ES-I3 (cell line): Measurements from ENCODE around the gene KISS1.
A peak's percentile ranks its signal among the peaks of the same experiment; 100 is the strongest.

Experiments used
- H3K36me3 ChIP-seq: 2 replicates; pipeline ENCODE4 v1.6.1; 2013; ENCODE audit warnings: mild to moderate bottlenecking, low read length, control low read depth, moderate library complexity; ENCODE audit not compliant: insufficient read depth
- H3K4me1 ChIP-seq: 2 replicates; pipeline ENCODE4 v1.6.1; 2013; ENCODE audit warnings: mild to moderate bottlenecking, control low read depth, low read length; ENCODE audit not compliant: insufficient read depth
- H3K9ac ChIP-seq: 2 replicates; pipeline ENCODE4 v1.6.1; 2013; ENCODE audit warnings: low read depth, mild to moderate bottlenecking, low read length, moderate library complexity
- H3K9me3 ChIP-seq: 2 replicates; pipeline ENCODE4 v1.6.1; 2013; ENCODE audit warnings: mild to moderate bottlenecking, low read length, moderate library complexity; ENCODE audit not compliant: control insufficient read depth, insufficient read depth

Gene KISS1

DNA sequence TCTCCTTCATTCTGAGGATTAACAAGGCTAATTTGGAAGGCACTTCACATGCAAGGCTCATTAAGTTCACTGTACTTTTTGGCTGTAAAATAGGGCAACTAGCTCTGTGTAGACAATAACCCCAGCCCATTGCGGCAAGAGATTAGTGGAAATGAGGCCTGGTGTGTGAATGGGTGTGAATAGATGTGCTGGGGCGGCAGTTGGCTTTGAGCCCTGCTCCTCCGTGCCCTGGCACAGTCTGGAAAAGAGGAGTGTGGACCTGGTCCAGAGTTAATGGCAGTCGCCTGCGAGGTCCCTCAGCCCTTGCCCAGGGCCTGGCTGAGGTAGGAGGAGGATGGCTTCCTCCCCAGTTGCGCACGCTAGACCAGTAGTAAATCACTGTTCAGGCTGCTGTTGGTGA lies 4.8 kb downstream of the KISS1 start:
- Histone ChIP-seq H3K9ac (no peak overlapping the region), H3K36me3 (no peaks in the 10 kb centered on the region), H3K9me3 (no peaks in the 10 kb centered on the region), H3K4me1 (peaks cover 12% of the 10 kb centered on the region; the same call in 1 of the 2 replicates)

DNA sequence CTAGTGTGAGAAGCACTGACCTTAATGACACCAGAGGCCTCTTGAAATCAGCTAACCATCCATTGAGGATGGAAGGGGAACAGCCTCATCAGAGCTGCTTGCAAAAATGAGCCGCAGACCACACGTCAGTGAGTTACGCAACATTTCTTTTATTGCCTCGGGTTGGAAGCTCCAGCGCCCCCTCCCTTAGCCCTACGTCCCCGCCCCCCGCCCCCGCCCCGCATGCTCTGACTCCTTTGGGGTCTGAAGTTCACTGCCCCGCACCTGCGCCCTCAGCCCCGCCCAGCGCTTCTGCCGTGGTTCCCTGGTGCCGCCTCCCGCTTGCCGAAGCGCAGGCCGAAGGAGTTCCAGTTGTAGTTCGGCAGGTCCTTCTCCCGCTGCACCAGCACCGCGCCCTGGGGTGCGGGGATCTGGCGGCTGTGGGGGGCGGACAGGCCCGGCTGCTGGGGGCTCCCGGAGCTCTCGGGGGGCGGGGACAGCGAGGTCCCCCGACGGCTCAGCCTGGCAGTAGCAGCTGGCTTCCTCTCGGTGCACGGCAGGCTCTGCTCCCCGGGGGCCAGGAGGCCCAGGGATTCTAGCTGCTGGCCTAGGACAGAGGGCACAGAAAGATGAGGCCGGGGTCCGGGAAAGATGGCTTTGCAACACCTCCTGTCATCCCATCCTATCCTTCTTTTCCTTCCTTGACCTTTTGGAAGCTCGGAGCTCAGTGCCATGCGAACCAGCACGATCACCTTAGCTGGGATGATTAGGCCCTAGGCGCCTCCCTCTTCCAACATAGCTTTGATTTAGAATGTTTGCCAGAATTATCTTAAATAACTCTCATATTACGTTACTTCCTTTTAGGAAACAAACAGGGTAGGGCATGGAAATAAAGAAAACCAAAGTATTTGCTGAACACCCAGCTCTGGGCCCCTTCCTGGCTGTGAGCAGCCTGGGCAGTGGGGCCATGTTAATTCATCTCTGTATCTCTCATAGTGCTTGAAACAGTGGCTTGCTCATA lies 5.8 kb downstream of the KISS1 start:
- Histone ChIP-seq H3K9ac (peak overlapping the region; percentile 34; the same call in 1 of the 2 replicates), H3K36me3 (no peaks in the 10 kb centered on the region), H3K4me1 (peaks cover 5% of the 10 kb centered on the region; the same call in 1 of the 2 replicates), H3K9me3 (no peaks in the 10 kb centered on the region)

DNA sequence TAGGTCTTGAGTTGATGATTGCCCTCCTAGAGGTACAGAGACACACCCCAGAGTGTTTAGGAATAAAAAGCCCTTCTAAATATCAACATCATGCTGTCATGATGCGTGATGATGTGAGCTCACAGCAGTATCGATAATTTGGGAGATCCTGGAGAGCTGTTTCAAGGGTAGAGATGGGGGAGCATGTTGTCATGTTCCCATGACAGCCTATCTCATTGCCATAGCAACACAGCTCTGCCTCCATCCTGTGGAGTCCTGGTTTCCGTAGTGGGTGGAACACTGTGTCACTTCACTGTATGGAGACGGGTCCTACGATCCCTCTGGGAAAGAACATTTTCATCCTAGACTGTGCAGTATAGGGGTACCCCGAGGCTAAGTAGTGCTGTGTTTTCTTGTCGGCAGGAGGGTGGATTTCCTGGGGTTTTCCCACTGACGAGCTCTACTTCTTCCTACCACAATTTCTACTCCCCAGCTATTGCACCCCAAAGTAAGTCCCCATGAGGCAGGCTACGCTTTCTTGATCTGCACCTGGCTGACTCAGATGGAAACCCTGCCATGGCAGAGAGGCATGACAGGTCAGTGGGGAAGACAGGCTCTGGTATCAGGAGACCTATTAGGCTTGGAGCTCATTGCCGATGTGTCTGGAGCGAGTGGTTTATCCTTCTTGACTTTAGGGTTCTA lies 7.2 kb downstream of the KISS1 start:
- H3K9me3 ChIP-seq: no peaks in the 10 kb centered on the region
- H3K9ac ChIP-seq: no peak overlapping the region
- H3K4me1 ChIP-seq: 0 out of 2 replicates have a peak, but pooled peaks cover 5% of the 10 kb centered on the region
- no peaks in the 10 kb centered on the region for H3K36me3 ChIP-seq

DNA sequence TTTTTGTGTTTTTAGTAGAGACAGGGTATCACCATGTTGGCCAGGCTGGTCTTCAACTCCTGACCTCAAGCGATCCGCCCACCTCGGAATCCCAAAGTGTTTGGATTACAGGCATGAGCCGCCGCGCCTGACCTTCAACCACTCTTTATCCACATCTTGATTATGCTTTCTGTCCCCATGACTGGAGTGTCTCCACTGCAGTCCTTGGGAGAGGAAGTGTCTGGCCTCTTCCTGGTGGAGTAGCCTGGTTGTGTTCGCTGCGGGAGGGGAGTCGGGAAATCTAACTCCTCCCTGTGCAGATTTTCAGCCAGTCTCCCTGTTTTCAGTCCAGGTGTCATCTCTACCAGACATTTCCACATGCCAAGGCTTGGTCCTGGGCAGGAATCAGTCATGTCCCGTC lies 9.7 kb downstream of the KISS1 start:
- no peaks in the 10 kb centered on the region for H3K36me3 ChIP-seq
- no peaks in the 10 kb centered on the region for H3K9me3 ChIP-seq
- no peak overlapping the region for H3K9ac ChIP-seq
- H3K4me1 ChIP-seq: 0 out of 2 replicates have a peak, but pooled peaks cover 5% of the 10 kb centered on the region

DNA sequence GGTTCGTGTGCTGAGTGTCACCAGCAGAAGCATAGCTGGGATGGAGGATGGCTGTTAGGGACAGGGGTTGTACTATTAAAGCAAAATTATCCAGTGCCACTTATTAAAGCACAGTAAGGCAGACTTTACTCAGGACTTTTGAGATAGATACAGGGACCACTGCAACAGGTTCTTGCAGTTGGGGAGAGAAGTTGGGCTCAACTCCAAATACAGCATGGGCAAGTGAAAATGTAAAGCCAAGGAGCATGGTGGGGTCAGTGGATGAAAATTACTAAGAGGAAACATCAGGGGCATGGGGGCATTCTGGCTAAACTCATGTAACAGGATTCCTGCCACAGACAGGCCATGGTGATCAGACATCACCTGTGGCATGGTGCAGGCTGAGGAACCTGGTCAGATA lies 15.2 kb downstream of the KISS1 start:
- no peaks in the 10 kb centered on the region for H3K4me1 ChIP-seq
- H3K36me3 ChIP-seq: no peaks in the 10 kb centered on the region
- no peaks in the 10 kb centered on the region for H3K9me3 ChIP-seq
- no peak overlapping the region for H3K9ac ChIP-seq

DNA sequence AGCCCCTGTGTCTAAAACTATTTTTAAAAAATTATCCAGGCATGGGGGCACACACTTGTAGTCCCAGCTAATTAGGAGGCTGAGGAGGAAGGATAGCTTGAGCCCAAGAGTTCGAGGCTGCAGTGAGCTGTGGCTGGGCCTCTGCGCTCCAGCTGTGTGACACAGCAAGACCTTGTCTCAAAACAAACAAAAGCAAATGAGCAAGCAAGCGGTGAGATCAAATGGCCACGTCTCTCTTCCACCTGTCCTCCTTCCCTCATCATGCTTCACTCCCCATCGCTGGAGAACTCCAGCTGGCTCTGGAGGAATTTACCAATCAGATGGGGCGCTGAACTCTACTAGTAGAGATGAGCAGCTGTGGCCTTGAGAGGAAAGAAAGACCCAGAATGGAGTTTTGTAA lies 16.2 kb downstream of the KISS1 start:
- Histone ChIP-seq H3K4me1 (no peaks in the 10 kb centered on the region), H3K36me3 (no peaks in the 10 kb centered on the region), H3K9me3 (no peaks in the 10 kb centered on the region), H3K9ac (no peak overlapping the region)

DNA sequence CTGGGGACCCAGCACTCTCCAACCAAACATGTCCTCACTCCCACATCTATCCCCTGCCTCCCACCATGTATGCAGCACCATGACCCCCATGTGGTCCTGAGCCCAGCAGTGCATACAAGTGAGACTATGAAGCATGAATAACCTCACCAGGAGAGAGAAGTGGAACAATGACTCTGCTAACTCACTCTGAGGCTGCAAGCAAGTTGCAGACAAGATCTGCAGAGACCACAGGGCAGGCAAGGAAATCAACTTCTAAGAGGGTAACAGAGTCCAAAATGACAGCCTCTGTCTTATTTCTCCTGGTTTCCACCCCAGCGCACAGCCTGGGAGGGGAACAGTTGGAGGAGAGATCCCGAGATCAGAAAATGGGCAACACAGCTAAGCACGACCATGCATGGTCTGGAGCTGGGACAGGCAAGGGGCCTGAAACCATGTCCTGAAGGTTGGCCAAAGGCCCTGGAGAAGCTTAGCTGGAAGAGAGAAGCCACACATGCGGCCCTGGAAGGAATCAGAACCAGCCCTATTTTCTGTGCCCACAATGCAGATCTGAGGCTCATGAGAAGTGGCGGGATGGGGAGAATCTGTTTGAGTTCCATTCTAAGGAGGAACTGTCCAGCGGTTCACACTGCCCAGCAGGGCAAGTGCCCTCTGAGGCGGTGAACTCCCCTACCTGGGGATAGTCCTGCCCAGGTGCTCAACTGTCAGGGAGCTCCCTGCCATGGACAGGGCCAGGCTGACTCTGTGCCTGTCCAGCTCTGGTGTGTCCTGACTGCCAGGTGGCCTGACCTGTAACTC lies 17.6 kb downstream of the KISS1 start:
- Histone ChIP-seq H3K9ac (no peak overlapping the region), H3K36me3 (no peaks in the 10 kb centered on the region), H3K9me3 (no peaks in the 10 kb centered on the region), H3K4me1 (no peaks in the 10 kb centered on the region)

DNA sequence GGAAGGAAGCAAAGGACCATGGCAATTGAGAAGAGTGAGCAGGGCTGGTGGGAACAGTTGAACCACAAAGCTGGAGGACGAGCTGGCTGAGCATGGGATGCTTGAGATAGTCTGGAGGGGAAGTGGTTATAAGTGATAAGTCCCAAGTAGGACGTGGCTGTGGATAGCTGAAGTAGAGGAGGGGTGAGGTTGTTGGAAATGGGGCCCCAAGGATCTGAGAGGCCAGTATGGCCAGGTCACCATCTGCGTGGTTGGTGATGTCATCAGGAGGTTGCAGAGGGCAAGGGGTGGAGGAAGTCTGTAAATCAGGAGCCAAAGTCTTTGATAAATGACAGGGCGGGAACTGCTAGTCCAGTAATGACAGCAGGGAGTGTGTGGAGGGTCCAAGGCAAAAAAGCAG lies 19.2 kb downstream of the KISS1 start:
- no peak overlapping the region for H3K9ac ChIP-seq
- H3K4me1 ChIP-seq: no peaks in the 10 kb centered on the region
- no peaks in the 10 kb centered on the region for H3K36me3 ChIP-seq
- no peaks in the 10 kb centered on the region; the same call in 1 of the 2 replicates for H3K9me3 ChIP-seq

DNA sequence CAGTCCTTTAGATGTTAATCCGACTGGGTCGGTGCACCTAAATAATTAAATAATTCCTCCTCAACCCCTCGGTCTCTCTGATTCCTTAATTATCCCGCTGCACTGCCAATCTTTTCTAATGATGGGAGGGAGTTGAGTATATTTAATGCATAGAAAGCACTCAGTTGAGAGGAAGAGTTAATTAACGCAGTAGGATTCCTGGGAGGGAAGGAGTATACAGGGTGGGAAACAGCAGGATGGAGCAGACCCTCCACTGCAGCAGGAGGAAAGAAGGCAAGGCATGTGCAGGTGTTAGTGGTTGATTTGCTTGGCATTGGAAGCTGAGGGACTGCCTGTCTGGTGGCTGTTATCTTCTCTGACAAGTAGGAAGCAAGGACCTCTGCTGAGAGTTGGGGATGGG lies 20.2 kb downstream of the KISS1 start:
- Histone ChIP-seq H3K9me3 (no peaks in the 10 kb centered on the region; the same call in 1 of the 2 replicates), H3K9ac (no peak overlapping the region), H3K36me3 (no peaks in the 10 kb centered on the region), H3K4me1 (no peaks in the 10 kb centered on the region)

DNA sequence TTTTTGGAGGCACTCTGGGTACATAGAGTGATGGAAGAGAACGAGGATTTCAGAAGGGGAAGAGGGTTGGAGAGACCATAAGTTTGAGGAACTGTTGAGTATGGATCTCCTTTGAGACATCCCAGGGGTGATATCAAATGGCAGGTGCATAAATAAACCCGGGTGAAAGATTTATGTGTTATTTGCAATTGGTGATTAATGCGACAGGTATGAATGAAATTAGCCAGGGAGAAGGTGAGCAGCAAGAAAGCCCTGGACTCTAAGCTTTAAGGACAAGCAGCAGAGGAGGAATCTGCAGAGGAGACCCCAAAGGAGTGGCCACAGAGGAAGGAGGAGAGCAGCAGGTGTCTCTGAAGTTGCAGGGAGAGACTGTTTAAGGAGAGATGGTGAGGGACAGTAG lies 21.3 kb downstream of the KISS1 start:
- Histone ChIP-seq H3K4me1 (no peaks in the 10 kb centered on the region), H3K9ac (no peak overlapping the region), H3K9me3 (peaks cover 3% of the 10 kb centered on the region; the same call in 1 of the 2 replicates), H3K36me3 (no peaks in the 10 kb centered on the region)

DNA sequence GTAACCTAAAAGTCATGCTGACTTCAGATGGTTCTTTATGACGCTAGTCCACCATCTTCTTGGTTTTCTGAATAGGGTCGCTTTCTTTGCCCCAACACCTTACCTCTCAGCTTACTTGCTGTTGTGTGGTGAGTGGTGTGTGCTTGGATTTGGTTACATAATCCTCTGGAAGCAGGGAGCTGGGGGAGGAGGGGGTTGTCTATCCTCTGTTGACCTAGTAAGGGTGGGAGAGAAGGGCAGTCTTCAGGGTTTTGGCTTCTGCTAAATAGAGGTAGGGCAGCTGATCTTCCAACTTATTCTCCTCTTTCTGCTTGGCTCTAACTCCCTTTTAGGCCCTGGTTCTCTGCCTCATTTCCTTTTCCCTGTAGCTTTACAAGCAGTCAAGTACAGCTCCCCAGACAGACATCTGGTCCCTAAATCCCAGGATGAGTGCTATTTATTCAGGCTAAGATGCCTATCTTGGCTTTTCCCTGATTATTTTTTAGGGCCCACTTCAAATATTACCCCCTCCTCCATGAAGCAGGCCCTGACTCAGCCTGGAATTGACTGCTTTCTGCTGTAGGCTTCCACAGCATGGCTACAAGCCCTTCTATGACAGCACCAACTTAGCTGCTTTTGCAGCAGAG lies 23.8 kb downstream of the KISS1 start:
- peaks cover 12% of the 10 kb centered on the region; the same call in 1 of the 2 replicates for H3K9me3 ChIP-seq
- no peaks in the 10 kb centered on the region for H3K4me1 ChIP-seq
- no peaks in the 10 kb centered on the region for H3K36me3 ChIP-seq
- H3K9ac ChIP-seq: no peak overlapping the region

DNA sequence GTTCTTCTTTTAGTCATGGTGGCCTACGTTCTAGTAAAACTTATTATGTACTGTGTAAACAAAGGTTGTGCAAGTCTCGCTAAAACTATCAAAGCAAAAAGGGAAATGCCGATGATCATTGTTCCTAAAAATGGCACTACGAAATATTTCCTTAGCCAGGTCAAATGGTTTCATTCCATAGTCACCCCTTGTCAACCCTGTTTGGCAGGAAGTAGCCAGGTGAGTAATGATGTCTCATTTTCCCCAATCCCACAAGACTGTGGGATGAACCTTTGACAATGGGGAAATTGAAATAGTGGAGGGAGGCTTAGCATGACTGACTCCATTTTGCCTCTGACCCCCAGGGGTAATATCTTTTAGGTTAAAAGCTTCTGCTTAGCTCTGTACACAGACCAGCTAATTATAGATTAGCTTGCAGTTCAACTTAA lies 24.5 kb downstream of the KISS1 start:
- Histone ChIP-seq H3K9ac (no peak overlapping the region), H3K36me3 (no peaks in the 10 kb centered on the region), H3K4me1 (no peaks in the 10 kb centered on the region), H3K9me3 (peaks cover 12% of the 10 kb centered on the region; the same call in 1 of the 2 replicates)

DNA sequence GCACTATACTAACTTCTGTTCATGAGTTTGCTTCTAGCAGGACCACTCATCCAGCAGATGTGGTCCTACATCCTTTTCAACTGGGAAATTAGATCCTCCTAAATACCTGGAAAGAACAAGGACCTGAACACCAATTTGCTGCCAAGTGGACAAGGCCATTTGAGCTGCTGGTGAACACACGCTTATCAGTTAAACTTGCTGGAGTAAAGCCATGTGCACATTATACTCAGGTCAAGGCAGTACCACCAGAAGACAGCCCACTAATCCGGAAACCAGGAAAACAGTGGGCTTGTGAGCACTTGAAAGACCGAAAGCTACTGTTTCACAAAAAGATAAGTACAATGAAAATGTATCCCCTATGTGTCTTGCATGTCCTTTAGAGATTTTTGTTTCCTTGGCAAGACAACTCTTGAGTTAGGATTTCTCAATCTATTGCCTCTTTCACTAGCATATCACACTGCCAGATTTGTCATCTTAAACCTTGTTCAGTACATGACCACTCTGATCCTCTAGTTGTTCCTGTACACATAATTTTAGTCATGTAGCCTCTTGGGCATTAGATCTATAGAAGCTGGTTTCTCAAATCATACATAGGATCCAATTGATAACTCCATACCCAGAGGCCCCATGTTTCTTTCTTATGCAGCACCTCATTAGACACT lies 25.7 kb downstream of the KISS1 start:
- no peak overlapping the region for H3K9ac ChIP-seq
- peaks cover 12% of the 10 kb centered on the region; the same call in 1 of the 2 replicates for H3K9me3 ChIP-seq
- H3K36me3 ChIP-seq: no peaks in the 10 kb centered on the region
- no peaks in the 10 kb centered on the region for H3K4me1 ChIP-seq
